ENCODE measurements around the gene SYNGR1.

The SYNGR1 gene

DNA sequence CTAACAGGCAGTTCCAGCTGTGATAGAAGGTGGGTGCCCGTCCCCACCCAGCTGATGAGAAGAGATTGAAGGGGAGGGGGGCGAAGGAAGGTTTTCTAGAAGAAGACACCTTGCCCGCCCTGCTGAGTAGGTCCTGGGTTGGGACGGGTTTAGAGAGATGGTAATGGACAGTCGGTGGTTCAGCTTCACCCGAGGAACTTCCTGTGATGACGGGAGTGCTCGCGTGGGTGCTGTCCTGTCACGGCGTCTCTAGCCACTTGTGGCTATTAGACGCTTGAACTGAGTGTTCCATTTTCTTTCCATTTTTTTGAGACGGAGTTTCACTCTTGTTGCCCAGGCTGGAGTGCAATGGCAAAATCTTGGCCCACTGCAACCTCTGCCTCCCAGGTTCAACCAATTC, 79.4 kb downstream of the SYNGR1 start:
- no peak for DNase-seq (ENCODE audit: low spot score)

DNA sequence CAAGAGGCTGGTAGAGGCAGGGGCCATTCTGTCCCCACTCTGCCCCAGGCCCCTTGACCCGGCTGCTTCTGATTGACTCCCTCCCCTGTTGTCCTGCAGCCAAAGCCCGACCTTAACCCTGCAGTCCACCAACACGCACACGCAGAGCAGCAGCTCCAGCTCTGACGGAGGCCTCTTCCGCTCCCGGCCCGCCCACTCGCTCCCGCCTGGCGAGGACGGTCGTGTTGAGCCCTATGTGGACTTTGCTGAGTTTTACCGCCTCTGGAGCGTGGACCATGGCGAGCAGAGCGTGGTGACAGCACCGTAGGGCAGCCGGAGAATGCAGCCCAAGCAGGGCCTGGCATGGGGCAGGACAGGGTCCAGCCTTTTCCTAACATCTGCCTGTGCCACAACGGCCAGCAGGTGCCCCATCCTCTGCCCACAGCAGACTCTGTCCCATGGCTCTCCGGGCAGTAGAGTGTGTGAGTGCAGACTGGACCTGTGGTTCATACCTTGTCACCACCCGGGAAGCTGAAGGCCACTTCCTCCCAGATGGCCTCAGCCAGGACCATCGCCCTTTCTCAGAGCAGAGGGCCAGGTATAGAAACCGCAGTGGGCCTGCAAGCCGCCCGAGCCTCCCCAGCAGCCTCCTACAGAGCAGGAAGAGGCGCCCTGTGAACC, 80.3 kb downstream of the SYNGR1 start:
- no peak for DNase-seq (ENCODE audit: low spot score)

DNA sequence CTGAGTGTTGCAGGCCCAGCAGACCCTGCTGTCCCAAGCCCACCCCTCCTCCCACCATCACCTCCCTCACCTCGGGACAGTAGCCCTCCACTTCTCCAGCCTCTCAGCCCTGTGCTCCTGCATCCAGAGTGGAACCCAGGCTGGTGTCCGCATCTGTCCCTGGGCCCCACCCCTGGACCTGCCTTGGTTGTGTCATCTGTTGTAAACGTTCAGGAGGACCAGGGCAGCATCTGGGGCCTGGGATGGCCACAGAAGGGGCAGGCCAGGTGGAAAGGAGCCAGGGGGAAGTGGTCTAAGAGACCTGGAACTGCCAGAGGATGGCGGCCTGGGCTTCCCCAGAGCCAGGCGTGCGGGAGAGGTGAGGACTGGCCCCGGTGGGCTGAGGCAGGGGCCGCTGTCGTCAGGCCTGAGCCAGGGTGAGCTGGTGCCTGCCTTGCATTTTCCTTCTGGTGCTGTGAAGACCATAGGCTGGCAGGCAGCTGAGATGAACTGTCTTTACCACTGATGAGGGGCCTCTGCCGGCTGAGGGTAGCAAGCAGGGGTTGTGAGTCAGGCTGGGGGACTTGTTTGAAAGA, 80.9 kb downstream of the SYNGR1 start:
- DNase-seq (ENCODE audit: low spot score), result no peak

DNA sequence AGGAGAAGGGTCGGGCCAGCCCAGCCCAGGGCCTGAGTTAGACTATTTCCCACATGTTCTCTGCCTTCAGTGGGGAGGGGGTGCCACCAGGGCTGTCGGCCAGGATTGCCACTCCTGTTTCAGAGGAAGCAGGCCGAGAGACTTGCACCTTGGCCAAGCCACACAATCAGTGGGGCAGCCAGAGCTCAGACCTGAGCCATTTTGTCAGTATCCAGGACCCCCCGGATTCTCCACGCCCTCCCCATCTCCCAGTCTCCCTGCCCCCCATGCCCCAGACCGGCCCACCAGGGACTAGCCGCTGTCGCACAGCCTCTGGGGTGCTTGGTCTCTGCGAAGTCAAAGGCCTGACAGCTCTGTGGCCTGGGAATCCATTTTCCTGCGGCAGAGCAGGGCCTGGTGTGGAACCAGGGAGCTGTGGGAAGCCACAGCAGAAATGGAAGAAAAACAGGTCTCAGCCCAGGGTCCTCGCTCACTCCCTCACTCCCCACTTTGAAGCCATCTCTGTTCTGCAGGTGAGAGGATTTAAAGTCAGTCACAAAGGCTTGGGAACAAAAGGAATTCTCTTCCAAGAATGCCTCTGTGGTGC, 81.5 kb downstream of the SYNGR1 start:
- no peak for DNase-seq (ENCODE audit: low spot score)

DNA sequence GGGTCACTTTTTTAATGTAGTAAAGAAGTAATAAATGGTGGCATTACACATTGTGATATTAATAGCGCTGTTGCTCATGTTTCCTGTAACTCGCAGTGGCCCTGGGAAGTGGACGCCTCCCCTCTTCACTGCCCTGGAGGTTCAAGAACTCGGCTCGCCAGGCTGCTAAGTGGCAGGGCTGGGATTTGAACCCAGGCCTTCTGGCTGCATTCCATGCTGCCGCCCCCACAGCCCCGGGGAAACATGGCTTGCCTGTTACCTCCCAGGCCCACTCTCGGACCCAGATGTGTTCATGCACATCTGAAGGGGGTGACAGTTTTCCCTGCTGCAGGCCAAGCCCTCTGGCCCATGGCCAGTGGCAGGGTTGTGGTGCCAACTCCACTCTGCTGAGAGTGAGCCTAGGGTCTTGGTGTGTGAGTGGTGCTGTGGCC, 82.0 kb downstream of the SYNGR1 start:
- DNase-seq (ENCODE audit: low spot score), result no peak

DNA sequence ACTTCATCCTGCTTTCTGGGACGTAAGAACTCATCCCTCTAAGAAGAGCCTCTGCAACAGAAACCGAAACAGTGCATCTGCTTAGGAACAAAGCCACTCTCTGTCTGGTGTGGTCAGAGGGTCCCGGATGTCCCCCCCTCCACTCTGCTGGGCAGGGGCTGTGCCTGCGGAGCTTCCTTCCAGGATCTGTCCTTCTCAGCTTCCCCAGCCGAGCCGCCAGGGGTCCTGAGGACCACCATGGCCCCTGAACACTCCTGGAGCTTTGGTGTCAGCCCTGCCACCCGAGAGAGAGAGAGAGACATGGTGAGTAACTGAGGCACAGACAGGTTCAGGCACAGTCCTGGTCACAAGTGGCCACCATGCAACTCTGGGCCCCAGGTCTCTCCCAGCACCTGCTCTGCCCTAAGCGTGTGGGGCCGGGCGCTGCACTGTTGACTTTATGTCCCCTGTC, 82.6 kb downstream of the SYNGR1 start:
- DNase-seq (ENCODE audit: low spot score), result no peak

DNA sequence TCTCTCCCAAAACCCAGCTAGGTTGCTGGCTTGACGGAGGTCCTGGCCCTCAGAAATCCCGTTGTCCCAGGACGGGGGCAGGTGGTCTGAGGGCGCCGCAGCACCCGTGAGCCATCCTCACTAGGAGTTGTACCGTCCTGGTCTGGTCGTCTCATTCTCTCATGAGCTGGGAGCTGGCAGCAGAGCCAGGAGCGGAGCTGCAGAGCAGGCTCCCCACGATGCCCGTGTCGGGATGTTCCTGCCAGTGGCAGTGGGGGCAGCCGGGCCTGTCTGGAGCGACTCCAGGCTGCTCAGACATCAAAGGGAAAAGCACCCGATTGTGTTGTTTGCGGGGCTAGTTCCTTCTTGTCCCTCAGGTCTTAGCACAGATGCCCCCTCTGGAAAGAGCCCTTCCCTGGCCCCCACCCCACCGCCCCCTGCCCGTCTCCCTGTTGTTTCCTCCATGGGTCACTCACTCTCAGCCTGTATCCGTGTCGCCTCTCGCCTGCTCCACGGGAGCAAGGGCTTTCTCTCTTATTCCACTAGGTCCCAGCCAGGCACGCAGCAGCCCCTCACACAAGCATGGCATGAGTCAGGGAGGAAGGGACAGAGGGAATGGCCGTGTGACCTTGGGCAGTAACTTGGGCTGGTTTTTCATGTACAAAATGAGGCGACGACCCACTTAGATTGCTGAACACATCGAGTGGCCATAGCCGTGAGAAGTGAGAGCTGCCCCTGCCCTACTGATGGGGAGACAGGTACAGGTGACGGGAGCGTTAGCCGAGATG, 83.9 kb downstream of the SYNGR1 start:
- peak; percentile 59 for DNase-seq (ENCODE audit: low spot score)

DNA sequence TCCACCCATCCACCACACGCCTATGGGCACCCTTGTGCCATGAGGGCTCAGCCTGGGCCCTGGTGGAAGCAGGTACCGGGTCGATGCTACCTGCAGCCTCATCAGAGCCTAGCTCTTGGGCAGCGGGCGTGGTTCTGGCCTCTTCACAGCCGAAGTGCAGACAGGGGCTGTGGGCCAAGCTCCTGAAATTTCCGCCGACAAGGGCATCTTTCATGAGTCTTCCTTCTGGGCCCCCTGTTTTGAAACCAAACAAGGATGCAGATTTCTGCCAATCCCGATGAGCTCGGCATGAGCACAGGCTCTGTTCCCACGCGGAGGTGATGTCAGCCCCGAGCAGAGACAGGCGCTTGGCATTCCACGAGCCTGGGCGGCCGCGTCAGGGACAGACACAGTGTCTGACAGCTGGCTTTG, 84.5 kb downstream of the SYNGR1 start:
- DNase-seq (ENCODE audit: low spot score), result no peak

DNA sequence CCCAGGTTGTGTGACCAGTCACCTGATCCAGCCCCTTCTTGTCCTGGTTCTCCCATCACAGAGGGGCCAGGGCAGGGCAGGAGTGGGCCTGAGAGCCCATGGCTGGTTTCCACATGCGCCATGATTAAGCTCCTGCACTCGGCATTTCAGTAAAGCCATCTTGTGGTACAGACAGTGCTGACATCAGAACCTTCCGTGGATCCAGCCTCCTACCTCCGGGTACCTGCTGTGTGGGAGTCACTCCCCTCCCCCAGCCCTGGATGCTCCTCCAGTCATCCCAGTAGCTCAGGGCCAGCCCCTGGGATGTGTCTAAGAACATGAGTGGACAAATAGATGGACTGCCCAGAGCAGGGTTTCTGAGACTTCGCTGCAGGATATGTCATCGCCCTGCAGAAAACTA, 84.9 kb downstream of the SYNGR1 start:
- no peak for DNase-seq (ENCODE audit: low spot score)
